Astrocyte (in vitro differentiated cells and primary cell): ENCODE measurements around the gene ANKS3. TPM values are rescaled to one million over a fixed set of nuclear protein-coding genes. Genes with fewer than 3 reads are reported as not detected.

Experiments used
- DNase-seq: peaks from one replicate; pipeline ENCODE4 v3.0.0-alpha.2; 2010; ENCODE audit warnings: low read depth
- FAIRE-seq: peaks from 2 replicates; lab custom pipeline; 2011; peaks lifted over from hg19 to GRCh38; lab: Jason Lieb, UNC
- H2AFZ ChIP-seq: 2 replicates; pipeline ENCODE4 v1.6.0; 2012; ENCODE audit warnings: low read depth, low read length, inconsistent platforms
- H3K27ac ChIP-seq: 2 replicates; pipeline ENCODE4 v1.5.1; 2011; ENCODE audit warnings: low read depth, low read length, inconsistent platforms
- H3K27me3 ChIP-seq: 2 replicates; pipeline ENCODE4 v1.6.0; 2011; ENCODE audit warnings: low read length, inconsistent platforms; ENCODE audit not compliant: insufficient read depth
- H3K36me3 ChIP-seq: 2 replicates; pipeline ENCODE4 v1.5.1; 2011; ENCODE audit warnings: low read length, inconsistent platforms; ENCODE audit not compliant: insufficient read depth
- H3K4me1 ChIP-seq: 2 replicates; pipeline ENCODE4 v1.5.1; 2011; ENCODE audit warnings: low read length, inconsistent platforms; ENCODE audit not compliant: insufficient read depth
- H3K4me2 ChIP-seq: 2 replicates; pipeline ENCODE4 v1.6.0; 2012; ENCODE audit warnings: low read length, inconsistent platforms
- H3K4me3 ChIP-seq: 2 replicates; pipeline ENCODE4 v1.5.1; 2011; ENCODE audit warnings: low read depth, mild to moderate bottlenecking, low read length, inconsistent platforms; ENCODE audit not compliant: insufficient read depth
- H3K79me2 ChIP-seq: 2 replicates; pipeline ENCODE4 v1.6.0; 2012; ENCODE audit warnings: mild to moderate bottlenecking, low read length, inconsistent platforms; ENCODE audit not compliant: insufficient read depth
- H3K9ac ChIP-seq: 2 replicates; pipeline ENCODE4 v1.6.0; 2012; ENCODE audit warnings: mild to moderate bottlenecking, low read length, inconsistent platforms
- H3K9me3 ChIP-seq: 2 replicates; pipeline ENCODE4 v1.5.1; 2012; ENCODE audit warnings: low read depth, mild to moderate bottlenecking, low read length, inconsistent platforms; ENCODE audit not compliant: insufficient read depth
- H4K20me1 ChIP-seq: 2 replicates; pipeline ENCODE4 v1.6.0; 2012; ENCODE audit warnings: low read length, inconsistent platforms; ENCODE audit not compliant: insufficient read depth
- H3K27ac Mint-ChIP-seq: one replicate; pipeline ENCODE4 v1.8.0; 2021; ENCODE audit warnings: mild to moderate bottlenecking, mixed read lengths; ENCODE audit not compliant: unreplicated experiment
- H3K27me3 Mint-ChIP-seq: one replicate; pipeline ENCODE4 v1.8.0; 2021; ENCODE audit warnings: low read depth, mixed read lengths; ENCODE audit not compliant: unreplicated experiment
- H3K36me3 Mint-ChIP-seq: one replicate; pipeline ENCODE4 v1.8.0; 2021; ENCODE audit warnings: low read depth, mixed read lengths; ENCODE audit not compliant: unreplicated experiment
- H3K4me1 Mint-ChIP-seq: one replicate; pipeline ENCODE4 v1.8.0; 2021; ENCODE audit warnings: low read depth, mixed read lengths; ENCODE audit not compliant: unreplicated experiment
- H3K4me3 Mint-ChIP-seq: one replicate; pipeline ENCODE4 v1.8.0; 2021; ENCODE audit warnings: mild to moderate bottlenecking, moderate library complexity, mixed read lengths; ENCODE audit not compliant: unreplicated experiment
- H3K9me3 Mint-ChIP-seq: one replicate; pipeline ENCODE4 v1.8.0; 2021; ENCODE audit warnings: mild to moderate bottlenecking, mixed read lengths; ENCODE audit not compliant: unreplicated experiment
- EZH2 ChIP-seq: IDR thresholded peaks from 2 replicates; pipeline ENCODE4 v1.6.1; 2012; ENCODE audit warnings: mild to moderate bottlenecking, low read length, inconsistent platforms; ENCODE audit not compliant: insufficient read depth
- total RNA-seq: library from RNA; stranded (reverse); gene quantifications from 2 replicates; pipeline ENCODE4 v1.2.1, GENCODE V29; 2021
- TF ChIP-seq, protein P1 (sequence below): IDR thresholded peaks from 2 replicates; pipeline ENCODE4 v1.5.1; 2011; ENCODE audit warnings: low read depth, mild to moderate bottlenecking, inconsistent platforms, low read length, moderate library complexity; ENCODE audit not compliant: insufficient read depth

Gene ANKS3
- total RNA-seq, 1 donor from 2014 or later, result 27.2 TPM

DNA sequence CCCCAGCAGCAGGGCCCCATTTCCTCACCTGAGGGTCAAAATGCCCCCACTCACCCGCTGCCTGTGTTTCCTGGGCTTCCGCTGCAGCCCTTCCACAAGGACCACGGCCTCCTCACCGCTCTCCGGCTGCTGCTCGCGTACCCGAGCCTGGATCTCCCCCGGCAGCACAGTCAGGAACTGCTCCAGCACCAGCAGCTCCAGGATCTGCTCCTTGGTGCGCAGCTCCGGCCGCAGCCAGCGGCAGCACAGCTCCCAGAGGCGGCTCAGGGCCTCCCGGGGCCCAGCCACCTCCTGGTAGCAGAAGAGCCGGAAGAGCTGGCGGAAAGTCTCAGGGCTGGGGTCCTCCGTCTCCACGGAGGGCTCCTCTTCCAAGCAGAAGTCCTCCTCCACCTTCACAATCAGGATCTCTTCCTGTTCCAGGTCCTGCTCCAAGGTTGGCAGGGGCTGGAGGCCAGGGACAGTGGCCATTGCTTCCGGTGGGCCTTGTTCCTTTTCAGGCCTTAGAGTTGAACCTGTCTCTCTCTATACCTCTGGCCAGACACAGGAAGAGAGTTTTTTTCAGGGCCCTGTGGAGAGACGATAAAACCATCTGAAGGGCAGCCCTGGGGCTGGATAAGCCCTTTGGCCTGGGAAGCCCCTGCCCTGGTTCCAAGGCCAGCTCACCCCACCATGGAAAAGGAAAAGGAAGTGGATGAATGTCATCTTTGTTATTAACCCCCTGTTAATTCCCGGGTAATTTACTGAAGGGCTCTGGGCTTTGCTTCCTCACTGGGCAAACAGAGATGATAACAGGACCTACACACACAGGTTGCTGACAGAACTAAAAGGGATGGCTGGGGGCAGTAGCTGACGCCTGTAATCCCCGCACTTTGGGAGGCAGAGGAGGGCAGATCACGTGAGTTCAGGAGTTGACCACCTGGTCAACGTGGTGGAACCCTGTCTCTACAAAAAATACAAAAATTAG, 31.7 kb upstream of the ANKS3 start:
- H3K9ac ChIP-seq, result peak overlapping the region; percentile 94
- peak overlapping the region; percentile 71 for H3K27ac Mint-ChIP-seq

DNA sequence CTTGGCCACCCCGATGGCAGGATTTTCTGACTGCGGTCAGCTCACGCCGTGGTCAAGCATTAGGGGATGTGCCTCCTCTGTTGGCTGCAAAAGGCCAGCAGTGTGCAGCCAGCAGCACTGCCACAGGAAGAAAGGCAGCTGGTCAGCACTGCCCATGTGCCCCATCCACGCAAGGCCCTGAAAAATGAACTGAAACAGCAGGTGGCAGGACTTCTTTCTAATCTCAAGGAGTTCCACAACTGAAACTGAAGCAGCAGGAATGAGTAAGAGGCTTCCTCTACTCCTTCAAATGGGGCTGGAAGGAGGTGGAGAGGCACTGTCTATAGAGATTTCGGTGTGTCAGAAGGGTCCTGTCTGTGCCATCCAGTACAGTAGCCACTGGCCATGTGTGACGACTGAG, 29.7 kb upstream of the ANKS3 start:
- H3K36me3 Mint-ChIP-seq, result peaks cover 25% of the 10 kb centered on the region
- Histone ChIP-seq H3K27me3 (no peaks in the 10 kb centered on the region), H4K20me1 (peaks cover 16% of the 10 kb centered on the region), H3K4me1 (peaks cover 7% of the 10 kb centered on the region), H3K27ac (no peak overlapping the region), H3K36me3 (peaks cover 5% of the 10 kb centered on the region), H3K4me3 (no peak overlapping the region), H3K79me2 (peaks cover 36% of the 10 kb centered on the region), H3K4me2 (no peak overlapping the region), H3K9me3 (no peaks in the 10 kb centered on the region), H3K9ac (no peak overlapping the region), H2AFZ (no peak overlapping the region)
- H3K9me3 Mint-ChIP-seq, result no peaks in the 10 kb centered on the region
- no peak overlapping the region for H3K4me3 Mint-ChIP-seq
- no peaks in the 10 kb centered on the region for H3K27me3 Mint-ChIP-seq
- no peak overlapping the region for H3K27ac Mint-ChIP-seq
- TF ChIP-seq, protein P1, sequence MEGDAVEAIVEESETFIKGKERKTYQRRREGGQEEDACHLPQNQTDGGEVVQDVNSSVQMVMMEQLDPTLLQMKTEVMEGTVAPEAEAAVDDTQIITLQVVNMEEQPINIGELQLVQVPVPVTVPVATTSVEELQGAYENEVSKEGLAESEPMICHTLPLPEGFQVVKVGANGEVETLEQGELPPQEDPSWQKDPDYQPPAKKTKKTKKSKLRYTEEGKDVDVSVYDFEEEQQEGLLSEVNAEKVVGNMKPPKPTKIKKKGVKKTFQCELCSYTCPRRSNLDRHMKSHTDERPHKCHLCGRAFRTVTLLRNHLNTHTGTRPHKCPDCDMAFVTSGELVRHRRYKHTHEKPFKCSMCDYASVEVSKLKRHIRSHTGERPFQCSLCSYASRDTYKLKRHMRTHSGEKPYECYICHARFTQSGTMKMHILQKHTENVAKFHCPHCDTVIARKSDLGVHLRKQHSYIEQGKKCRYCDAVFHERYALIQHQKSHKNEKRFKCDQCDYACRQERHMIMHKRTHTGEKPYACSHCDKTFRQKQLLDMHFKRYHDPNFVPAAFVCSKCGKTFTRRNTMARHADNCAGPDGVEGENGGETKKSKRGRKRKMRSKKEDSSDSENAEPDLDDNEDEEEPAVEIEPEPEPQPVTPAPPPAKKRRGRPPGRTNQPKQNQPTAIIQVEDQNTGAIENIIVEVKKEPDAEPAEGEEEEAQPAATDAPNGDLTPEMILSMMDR, result no peak
- no peak for TF ChIP-seq EZH2
- H3K4me1 Mint-ChIP-seq, result peaks cover 13% of the 10 kb centered on the region
- DNase-seq (no peak), FAIRE-seq (no peak)

More for the DNA sequence above, 31.7 kb upstream of the ANKS3 start:
- peaks cover 11% of the 10 kb centered on the region for H4K20me1 ChIP-seq
- TF ChIP-seq EZH2, result no peak
- TF ChIP-seq, protein P1, result no peak
- H3K4me3 Mint-ChIP-seq, result peak overlapping the region; percentile 93
- no peak for DNase-seq
- H3K36me3 Mint-ChIP-seq, result peaks cover 13% of the 10 kb centered on the region
- H3K4me3 ChIP-seq, result peak overlapping the region; percentile 77
- H3K4me1 ChIP-seq, result peaks cover 7% of the 10 kb centered on the region
- H3K9me3 ChIP-seq, result no peaks in the 10 kb centered on the region
- peaks cover 13% of the 10 kb centered on the region for H3K4me1 Mint-ChIP-seq
- H3K9me3 Mint-ChIP-seq, result peaks cover 2% of the 10 kb centered on the region
- peak overlapping the region; percentile 85 for H3K4me2 ChIP-seq
- H3K27ac ChIP-seq, result peak overlapping the region; percentile 74
- no peak for FAIRE-seq
- H3K36me3 ChIP-seq, result no peaks in the 10 kb centered on the region
- H3K79me2 ChIP-seq, result peaks cover 36% of the 10 kb centered on the region
- H2AFZ ChIP-seq, result no peak overlapping the region
- no peaks in the 10 kb centered on the region for H3K27me3 Mint-ChIP-seq
- H3K27me3 ChIP-seq, result no peaks in the 10 kb centered on the region
